Gastrocnemius medialis (tissue), 4 donors: ENCODE measurements around the gene HMGA1.

Experiments used
- POLR2A ChIP-seq, 2 donors: fragments of 450-650 bp; IDR thresholded peaks; one replicate each; pipeline ENCODE4 v1.6.1; 2017; ENCODE audit warnings: antibody characterized with exemption in 2 of 2, mild to moderate bottlenecking in 2 of 2, moderate library complexity in 2 of 2
- TF ChIP-seq, protein P1 (sequence below), 5 experiments: fragments of 450-650 bp in 3 of 5; fragments of 200-600 bp in 2 of 5; sonication (generic) in 2 of 5; IDR thresholded peaks in 4 of 5; conservative IDR thresholded peaks in 1 of 5; 1 replicate in 4 of 5; 2 replicates in 1 of 5; pipeline ENCODE4 v1.5.1; 2016 to 2019; ENCODE audit warnings: antibody characterized with exemption in 5 of 5, mild to moderate bottlenecking in 3 of 5, moderate library complexity in 3 of 5

DNA sequence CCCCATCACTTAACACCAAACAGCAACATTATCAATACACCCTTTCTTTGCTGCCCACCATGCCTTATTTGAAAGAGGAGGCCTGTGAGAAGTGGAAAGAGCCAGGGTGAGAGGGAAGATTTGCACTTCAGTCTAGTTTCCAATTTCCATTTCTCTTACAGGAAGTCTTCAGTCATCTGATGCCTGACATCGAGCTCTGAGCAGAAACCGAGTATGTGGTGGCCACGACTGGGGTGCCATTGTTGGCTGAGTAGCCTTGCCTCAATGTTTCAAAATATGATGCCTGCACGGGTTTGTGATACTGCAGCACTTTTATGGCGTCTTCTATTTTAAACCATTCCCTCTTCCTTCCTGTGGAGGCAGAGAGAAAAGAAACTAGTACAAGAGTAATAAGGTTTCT is 51.9 kb downstream of the HMGA1 start:
- TF ChIP-seq, protein P1, sequence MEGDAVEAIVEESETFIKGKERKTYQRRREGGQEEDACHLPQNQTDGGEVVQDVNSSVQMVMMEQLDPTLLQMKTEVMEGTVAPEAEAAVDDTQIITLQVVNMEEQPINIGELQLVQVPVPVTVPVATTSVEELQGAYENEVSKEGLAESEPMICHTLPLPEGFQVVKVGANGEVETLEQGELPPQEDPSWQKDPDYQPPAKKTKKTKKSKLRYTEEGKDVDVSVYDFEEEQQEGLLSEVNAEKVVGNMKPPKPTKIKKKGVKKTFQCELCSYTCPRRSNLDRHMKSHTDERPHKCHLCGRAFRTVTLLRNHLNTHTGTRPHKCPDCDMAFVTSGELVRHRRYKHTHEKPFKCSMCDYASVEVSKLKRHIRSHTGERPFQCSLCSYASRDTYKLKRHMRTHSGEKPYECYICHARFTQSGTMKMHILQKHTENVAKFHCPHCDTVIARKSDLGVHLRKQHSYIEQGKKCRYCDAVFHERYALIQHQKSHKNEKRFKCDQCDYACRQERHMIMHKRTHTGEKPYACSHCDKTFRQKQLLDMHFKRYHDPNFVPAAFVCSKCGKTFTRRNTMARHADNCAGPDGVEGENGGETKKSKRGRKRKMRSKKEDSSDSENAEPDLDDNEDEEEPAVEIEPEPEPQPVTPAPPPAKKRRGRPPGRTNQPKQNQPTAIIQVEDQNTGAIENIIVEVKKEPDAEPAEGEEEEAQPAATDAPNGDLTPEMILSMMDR (IDR thresholded peaks at IDR 0.05 in 4 of 5, conservative IDR thresholded peaks at IDR 0.05 in 1 of 5), result no peak
- no peak for TF ChIP-seq POLR2A (IDR thresholded peaks at IDR 0.05)
